ENCODE results near the gene SAMD4B. TPM values are rescaled to one million over a fixed set of nuclear protein-coding genes. Genes with fewer than 3 reads are reported as not detected.

The SAMD4B gene
- total RNA-seq = 33.6 and 40.2 TPM in 2 replicates

DNA sequence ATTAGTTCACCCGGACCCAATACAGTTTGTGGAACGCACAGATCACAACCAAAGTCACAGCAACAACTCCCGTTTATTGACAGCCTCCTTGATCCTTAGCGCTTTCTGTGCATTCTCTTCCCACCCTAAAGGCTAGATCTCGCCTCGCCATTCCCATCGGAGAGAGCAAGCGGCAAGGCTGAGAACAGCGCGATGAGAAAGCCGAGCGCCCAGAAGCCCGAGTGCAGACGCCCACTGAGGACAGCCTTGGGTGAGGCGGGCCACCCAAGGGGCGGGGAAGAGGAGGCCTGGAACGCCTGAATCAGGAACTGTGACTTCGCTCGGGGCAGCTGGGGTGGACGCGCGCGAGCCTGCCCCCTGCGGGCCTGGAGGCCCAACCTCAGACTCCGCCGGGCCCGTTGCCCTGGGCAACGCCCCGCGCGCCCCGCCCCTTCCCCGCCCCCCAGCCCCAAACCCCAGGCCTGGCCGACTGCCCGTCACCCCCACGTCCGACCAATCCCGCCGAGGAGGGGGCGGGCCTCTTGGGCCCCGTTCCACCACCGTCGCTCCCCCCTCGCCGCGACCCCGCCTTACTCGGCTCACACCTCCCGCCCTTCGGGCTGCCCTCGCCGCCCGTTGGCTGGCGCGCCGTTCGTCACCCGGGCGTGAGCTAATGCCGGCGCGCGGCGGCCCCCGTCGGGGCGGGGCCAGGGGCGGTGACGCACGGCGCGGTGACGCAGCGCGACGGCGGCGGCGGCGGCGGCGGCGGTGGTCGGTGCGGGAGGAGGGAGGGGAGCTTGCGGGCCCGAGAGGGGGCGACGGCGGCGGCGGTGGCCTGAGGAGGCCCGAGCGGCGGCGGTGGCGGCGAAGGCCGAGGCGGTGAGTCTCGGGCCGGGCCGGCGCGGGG, at the start of gene SAMD4B:
Gene SAMD4B (plus strand): TSS at position 703 of the 886 bp plus-strand sequence. CDS start 14,473 bp downstream, outside the sequence.

GRCh38 chr19:39296055-39296645, 46.1 kb upstream of the SAMD4B start, which contains the start of gene IFNL1:
IFNL1 (plus strand) TSS chr19:39296407; CDS start chr19:39296422, 15 bp downstream.

GRCh38 chr19:39390751-39391437, 48.7 kb downstream of the SAMD4B start, which contains the start of the genes MED29 and PAF1:
MED29 (plus strand) TSS chr19:39391378; CDS start chr19:39391423, 45 bp downstream.
PAF1 (minus strand) TSS chr19:39391106; CDS start chr19:39390864, 242 bp downstream.

GRCh38 chr19:39406656-39407409, 64.6 kb downstream of the SAMD4B start, which contains the start of gene ZFP36:
ZFP36 (plus strand) TSS chr19:39406847; CDS start chr19:39406905, 58 bp downstream.

DNA sequence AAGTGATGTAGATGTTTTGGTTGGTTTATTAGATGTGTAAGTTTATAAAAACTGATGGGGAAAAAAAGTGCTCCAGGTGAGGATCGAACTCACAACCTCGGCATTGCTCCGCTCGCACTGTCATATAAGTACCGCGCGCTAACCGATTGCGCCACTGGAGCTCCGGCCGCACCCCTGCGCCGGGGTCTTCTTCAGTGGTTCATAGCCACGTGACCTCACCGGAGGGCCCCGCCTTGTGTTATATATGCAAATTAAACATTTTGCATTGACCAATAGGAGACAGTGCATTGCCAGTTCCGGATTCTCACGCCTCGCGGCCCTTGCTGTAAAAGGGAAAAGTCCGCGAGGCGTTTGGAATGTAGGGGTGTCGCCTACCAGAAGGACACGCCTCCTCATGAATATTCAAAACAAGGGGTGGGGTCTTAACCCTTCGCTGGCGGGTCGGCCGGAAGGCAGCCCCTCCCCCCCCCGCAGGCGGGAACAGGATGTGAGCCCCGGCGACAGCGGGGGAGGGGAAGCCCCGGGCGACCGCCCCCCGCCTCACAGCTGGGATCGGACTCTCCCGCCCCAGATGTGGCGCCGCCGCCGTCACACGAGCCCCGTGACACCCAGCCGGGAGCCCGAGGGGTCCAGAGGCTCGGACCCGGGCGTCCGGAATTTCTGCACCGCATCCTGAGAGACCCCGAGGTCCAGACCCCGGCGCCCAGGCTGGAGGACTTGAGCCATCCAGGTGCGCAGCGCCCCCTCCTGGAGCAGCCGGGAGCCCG, 70.1 kb downstream of the SAMD4B start, which contains the start of gene PLEKHG2:
Gene PLEKHG2 (plus strand): TSS at position 570 of the 767 bp plus-strand sequence. CDS start 1,418 bp downstream, outside the sequence.

Other genes with a start within 250 kb of the SAMD4B start
- gene PAK4, start 216.6 kb upstream of the SAMD4B start, total RNA-seq = 3.7 and 4.7 TPM in 2 replicates
- gene NCCRP1, start 145.5 kb upstream of the SAMD4B start, total RNA-seq = not detected in 2 replicates
- gene SYCN, start 138.2 kb upstream of the SAMD4B start, total RNA-seq = not detected in 2 replicates
- not detected in 2 replicates for gene IFNL3, start 97.4 kb upstream of the SAMD4B start, total RNA-seq
- not detected in 2 replicates for gene IFNL4, start 93.6 kb upstream of the SAMD4B start, total RNA-seq
- gene IFNL2, start 74.0 kb upstream of the SAMD4B start, total RNA-seq = not detected in 2 replicates
- gene IFNL1, start 46.0 kb upstream of the SAMD4B start, total RNA-seq = not detected in 2 replicates
- gene LRFN1, start 21.6 kb upstream of the SAMD4B start, total RNA-seq = under 0.01 TPM in 1 of 2 replicates, not detected in the other
- gene GMFG, start 6.4 kb upstream of the SAMD4B start, total RNA-seq = 0.87 and 2.6 TPM in 2 replicates
- 44.8 and 65.8 TPM in 2 replicates for gene PAF1, start 48.7 kb downstream of the SAMD4B start, total RNA-seq
- 13.9 and 14.5 TPM in 2 replicates for gene MED29, start 49.0 kb downstream of the SAMD4B start, total RNA-seq
- gene ZFP36, start 64.4 kb downstream of the SAMD4B start, total RNA-seq = 2.5 and 5.2 TPM in 2 replicates
- gene PLEKHG2, start 70.2 kb downstream of the SAMD4B start, total RNA-seq = 18.1 and 29.5 TPM in 2 replicates
- 38.5 and 131 TPM in 2 replicates for gene RPS16, start 93.5 kb downstream of the SAMD4B start, total RNA-seq
- gene SUPT5H, start 103.2 kb downstream of the SAMD4B start, total RNA-seq = 58.9 and 87.9 TPM in 2 replicates
- 50.5 and 68.8 TPM in 2 replicates for gene TIMM50, start 138.4 kb downstream of the SAMD4B start, total RNA-seq
- gene DLL3, start 156.5 kb downstream of the SAMD4B start, total RNA-seq = 0.06 TPM in 1 of 2 replicates, not detected in the other
- not detected in 2 replicates for gene SELENOV, start 172.7 kb downstream of the SAMD4B start, total RNA-seq
- 3.4 and 4.2 TPM in 2 replicates for gene EID2B, start 190.4 kb downstream of the SAMD4B start, total RNA-seq
- gene EID2, start 197.7 kb downstream of the SAMD4B start, total RNA-seq = 10.1 and 11.9 TPM in 2 replicates